H9 (cell line): ENCODE data around the gene MAPK8IP3. TPM values are rescaled to one million over a fixed set of nuclear protein-coding genes. Genes with fewer than 3 reads are reported as not detected.

Source experiments
- DNase-seq: peaks from one replicate; pipeline ENCODE4 v3.0.0-alpha.2; 2017
- H2AFZ ChIP-seq: one replicate; pipeline ENCODE4 v1.6.1; 2013; ENCODE audit warnings: mild to moderate bottlenecking, low read length, control low read depth, moderate library complexity
- H2AK5ac ChIP-seq: 2 replicates; pipeline ENCODE4 v1.6.1; 2013; ENCODE audit warnings: low read length, control low read depth, mixed read lengths; ENCODE audit not compliant: insufficient read length
- H2BK120ac ChIP-seq: one replicate; pipeline ENCODE4 v1.6.1; 2013; ENCODE audit warnings: low read depth, mild to moderate bottlenecking, low read length, control low read depth, inconsistent platforms; ENCODE audit not compliant: poor library complexity, severe bottlenecking
- H2BK12ac ChIP-seq: 2 replicates; pipeline ENCODE4 v1.6.1; 2013; ENCODE audit warnings: low read length, control low read depth, mixed read lengths, low read depth; ENCODE audit not compliant: insufficient read length
- H2BK15ac ChIP-seq: 2 replicates; pipeline ENCODE4 v1.6.1; 2013; ENCODE audit warnings: low read depth, low read length, control low read depth
- H2BK20ac ChIP-seq: one replicate; pipeline ENCODE4 v1.6.1; 2013; ENCODE audit warnings: low read depth, mild to moderate bottlenecking, low read length, control low read depth, inconsistent platforms; ENCODE audit not compliant: poor library complexity, severe bottlenecking
- H2BK5ac ChIP-seq: 2 replicates; pipeline ENCODE4 v1.6.1; 2013; ENCODE audit warnings: low read length, control low read depth, mixed read lengths; ENCODE audit not compliant: insufficient read length
- H3K14ac ChIP-seq: 2 replicates; pipeline ENCODE4 v1.6.1; 2013; ENCODE audit warnings: low read length, control low read depth; ENCODE audit not compliant: insufficient read depth
- H3K18ac ChIP-seq: 2 replicates; pipeline ENCODE4 v1.6.1; 2013; ENCODE audit warnings: low read depth, mild to moderate bottlenecking, mixed read lengths, low read length, control low read depth; ENCODE audit not compliant: insufficient read length
- H3K23ac ChIP-seq: 2 replicates; pipeline ENCODE4 v1.6.1; 2013; ENCODE audit warnings: low read length, control low read depth, mixed read lengths, low read depth; ENCODE audit not compliant: insufficient read length
- H3K23me2 ChIP-seq: 2 replicates; pipeline ENCODE4 v1.6.1; 2013; ENCODE audit warnings: low read depth, mild to moderate bottlenecking, mixed read lengths, low read length, control low read depth; ENCODE audit not compliant: insufficient read length, poor library complexity, severe bottlenecking
- H3K27ac ChIP-seq: 2 replicates; pipeline ENCODE4 v1.5.1; 2013; ENCODE audit warnings: low read length, control low read depth, mixed read lengths, low read depth; ENCODE audit not compliant: insufficient read length
- H3K27me3 ChIP-seq: 2 replicates; pipeline ENCODE4 v1.6.1; 2013; ENCODE audit warnings: low read length, control low read depth, inconsistent platforms; ENCODE audit not compliant: insufficient read depth
- H3K4ac ChIP-seq: 2 replicates; pipeline ENCODE4 v1.6.1; 2013; ENCODE audit warnings: low read depth, mild to moderate bottlenecking, control low read depth, inconsistent platforms, low read length, moderate library complexity
- H3K4me1 ChIP-seq: 2 replicates; pipeline ENCODE4 v1.6.1; 2013; ENCODE audit warnings: low read length, control low read depth, inconsistent platforms; ENCODE audit not compliant: insufficient read depth
- H3K4me2 ChIP-seq: 2 replicates; pipeline ENCODE4 v1.6.1; 2013; ENCODE audit warnings: low read length, control low read depth, mixed read lengths; ENCODE audit not compliant: insufficient read length, insufficient read depth
- H3K56ac ChIP-seq: 2 replicates; pipeline ENCODE4 v1.6.1; 2013; ENCODE audit warnings: low read depth, mild to moderate bottlenecking, mixed read lengths, low read length, control low read depth; ENCODE audit not compliant: insufficient read length
- H3K79me1 ChIP-seq: 2 replicates; pipeline ENCODE4 v1.6.1; 2013; ENCODE audit warnings: low read depth, mild to moderate bottlenecking, moderate library complexity, low read length, control low read depth, inconsistent platforms; ENCODE audit not compliant: insufficient read depth, poor library complexity, severe bottlenecking
- H3K79me2 ChIP-seq: 2 replicates; pipeline ENCODE4 v1.6.1; 2013; ENCODE audit warnings: low read length, control low read depth, inconsistent platforms; ENCODE audit not compliant: insufficient read depth
- H3K9ac ChIP-seq: 2 replicates; pipeline ENCODE4 v1.6.1; 2013; ENCODE audit warnings: low read length, control low read depth, mixed read lengths; ENCODE audit not compliant: insufficient read length; ENCODE audit errors: extremely low read depth
- H3K9me3 ChIP-seq: one replicate; pipeline ENCODE4 v1.6.1; 2013; ENCODE audit warnings: low read depth, low read length, inconsistent platforms; ENCODE audit not compliant: control insufficient read depth
- H3T11ph ChIP-seq: one replicate; pipeline ENCODE4 v1.6.1; 2013; ENCODE audit warnings: mild to moderate bottlenecking, low read length, control low read depth, inconsistent platforms
- H4K20me1 ChIP-seq: one replicate; pipeline ENCODE4 v1.6.1; 2013; ENCODE audit not compliant: control insufficient read depth, insufficient read length, insufficient read depth
- H4K5ac ChIP-seq: 2 replicates; pipeline ENCODE4 v1.6.1; 2013; ENCODE audit warnings: low read depth, mild to moderate bottlenecking, mixed read lengths, low read length, control low read depth; ENCODE audit not compliant: insufficient read length
- H4K8ac ChIP-seq: replicated peaks from 2 replicates; pipeline ENCODE4 v1.6.1; 2013; ENCODE audit warnings: low read length, control low read depth, mixed read lengths, low read depth; ENCODE audit not compliant: insufficient read length
- H4K91ac ChIP-seq: 2 replicates; pipeline ENCODE4 v1.6.1; 2013; ENCODE audit warnings: low read depth, mild to moderate bottlenecking, moderate library complexity, mixed read lengths, low read length, control low read depth; ENCODE audit not compliant: insufficient read length
- H3K27ac Mint-ChIP-seq, 3 experiments: 2 replicates in 2 of 3; 3 replicates in 1 of 3; pipeline ENCODE4 v1.8.0; 2020 to 2021; ENCODE audit warnings: mixed read lengths in 3 of 3, mild to moderate bottlenecking in 1 of 3, moderate library complexity in 1 of 3
- H3K27me3 Mint-ChIP-seq: 2 replicates; pipeline ENCODE4 v1.8.0; 2021; ENCODE audit warnings: low read depth, mild to moderate bottlenecking, moderate library complexity, mixed read lengths
- H3K36me3 Mint-ChIP-seq, 3 experiments: 2 replicates in 2 of 3; 3 replicates in 1 of 3; pipeline ENCODE4 v1.8.0; 2020 to 2021; ENCODE audit warnings: low read depth in 3 of 3, mixed read lengths in 3 of 3; ENCODE audit not compliant: insufficient read depth in 1 of 3
- H3K4me1 Mint-ChIP-seq, 2 experiments: 2 replicates each; pipeline ENCODE4 v1.8.0; 2020; ENCODE audit warnings: mixed read lengths in 2 of 2
- H3K4me3 Mint-ChIP-seq, 2 experiments: 2 replicates in 1 of 2; 3 replicates in 1 of 2; pipeline ENCODE4 v1.8.0; 2020 to 2021; ENCODE audit warnings: mild to moderate bottlenecking in 2 of 2, mixed read lengths in 2 of 2, moderate library complexity in 1 of 2
- H3K9me3 Mint-ChIP-seq, 2 experiments: 2 replicates in 1 of 2; 3 replicates in 1 of 2; pipeline ENCODE4 v1.8.0; 2020; ENCODE audit warnings: mild to moderate bottlenecking in 2 of 2, mixed read lengths in 2 of 2, moderate library complexity in 1 of 2
- CTCF ChIP-seq: fragments of 200-600 bp; sonication (generic); conservative IDR thresholded peaks from 3 replicates; pipeline ENCODE4 v1.8.0; 2021; ENCODE audit warnings: antibody characterized with exemption, mild to moderate bottlenecking
- WGBS: extraction: QIAGEN DNeasy Blood & Tissue Kit; methylation state at CpG from one replicate; pipeline ENCODE4 v1.1.7; 2013; ENCODE audit warnings: missing lambda C conversion rate, low lambda C conversion rate, mixed read lengths; ENCODE audit not compliant: insufficient read length; ENCODE audit errors: extremely low coverage; 5-methylcytosine and 5-hydroxymethylcytosine counted together
- total RNA-seq: library from RNA; stranded (reverse); gene quantifications from 2 replicates; pipeline ENCODE4 v1.2.1, GENCODE V29; 2021

Gene MAPK8IP3
- total RNA-seq, 1 experiment from 2014 or later: 51.3 TPM

GRCh38 chr16:1667916-1668315 is 38.1 kb upstream of the MAPK8IP3 start:
- H2BK15ac ChIP-seq: no peak overlapping the region
- Mint-ChIP-seq H3K36me3 (peaks cover 37 to 97% (median 78%) of the 10 kb centered on the region in 3 experiments; a peak in 6 of 7 replicates), H3K27ac (no peak overlapping the region), H3K4me1 (no peaks in the 10 kb centered on the region), H3K4me3 (no peak overlapping the region), H3K9me3 (no peaks in the 10 kb centered on the region; a peak in 1 of 5 replicates), H3K27me3 (no peaks in the 10 kb centered on the region)
- no peak overlapping the region for H3K27ac ChIP-seq
- no peak overlapping the region for H2AFZ ChIP-seq
- no peak overlapping the region for H2BK20ac ChIP-seq
- no peaks in the 10 kb centered on the region for H3K79me2 ChIP-seq
- H3K56ac ChIP-seq: no peak overlapping the region
- H3K23me2 ChIP-seq: no peaks in the 10 kb centered on the region
- no peak overlapping the region for H3K23ac ChIP-seq
- H3K79me1 ChIP-seq: no peaks in the 10 kb centered on the region
- no peaks in the 10 kb centered on the region for H3K27me3 ChIP-seq
- no peak overlapping the region for H4K5ac ChIP-seq
- H3K9ac ChIP-seq: no peak overlapping the region
- no peak overlapping the region for H2AK5ac ChIP-seq
- no peak overlapping the region for H3T11ph ChIP-seq
- no peak overlapping the region for H3K4me2 ChIP-seq
- H3K18ac ChIP-seq: no peak overlapping the region
- no peak overlapping the region for H3K4ac ChIP-seq
- no peak overlapping the region for H2BK12ac ChIP-seq
- no peak for TF ChIP-seq CTCF
- no peak overlapping the region for H2BK120ac ChIP-seq
- H2BK5ac ChIP-seq: no peak overlapping the region
- H4K91ac ChIP-seq: no peak overlapping the region
- H4K20me1 ChIP-seq: no peaks in the 10 kb centered on the region
- H3K4me1 ChIP-seq: no peaks in the 10 kb centered on the region
- no CpG with 5 or more reads among the region's 14 CpGs for WGBS
- H3K14ac ChIP-seq: no peak overlapping the region
- no peak for DNase-seq
- no peak overlapping the region for H4K8ac ChIP-seq
- no peaks in the 10 kb centered on the region for H3K9me3 ChIP-seq
